HG03039 (cell line): ENCODE data around the gene SORL1.
"Not testable (repeated sequence)": the region's sequence is repeated elsewhere in the genome, so short reads cannot be mapped to it uniquely, and the experiment has no call there.

Experiments used
- ATAC-seq: cut with Tn5 transposase; IDR thresholded peaks from one replicate; pipeline ENCODE4 v1.9.1; 2021; ENCODE audit warnings: mild to moderate bottlenecking, moderate library complexity; ENCODE audit not compliant: unreplicated experiment

The SORL1 gene

DNA sequence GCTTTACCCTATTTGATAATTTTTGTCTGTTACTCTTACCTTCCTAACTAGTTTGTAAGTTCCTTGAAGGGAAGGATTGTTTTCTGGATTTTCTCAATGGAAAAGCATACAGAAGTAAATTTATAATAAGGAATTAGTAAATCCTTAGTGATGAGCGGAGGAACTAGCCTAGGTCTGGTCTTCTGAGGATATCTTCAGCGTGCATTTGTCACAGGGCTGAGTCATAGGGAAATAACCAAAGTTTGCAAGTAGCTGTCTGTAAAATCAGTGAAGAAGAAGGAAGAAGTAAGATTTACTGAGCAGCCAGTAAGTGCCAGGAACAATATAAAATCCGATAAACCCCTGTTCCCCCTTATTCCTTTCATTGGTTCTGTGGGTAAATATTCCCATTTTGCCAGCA lies 163.4 kb downstream of the SORL1 start:
- ATAC-seq, result no peak

DNA sequence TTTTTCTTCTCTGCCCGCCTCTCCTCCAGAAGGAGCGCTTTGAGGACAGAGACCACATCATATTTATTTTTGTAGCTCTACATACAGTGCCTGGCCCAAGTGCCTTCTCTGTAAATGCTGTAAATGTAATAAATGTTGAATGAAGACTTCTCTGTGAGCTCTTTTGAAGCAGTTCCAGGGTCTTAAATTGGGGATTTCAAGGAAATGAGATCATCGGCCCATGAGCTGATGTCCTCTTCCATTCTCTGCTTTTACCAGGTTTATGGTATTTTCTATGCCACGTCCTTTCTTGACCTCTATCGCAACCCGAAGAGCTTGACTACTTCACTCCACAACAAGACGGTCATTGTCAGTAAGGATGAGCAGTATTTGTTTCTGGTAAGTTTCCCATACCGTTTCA lies 166.4 kb downstream of the SORL1 start:
- ATAC-seq, result no peak

GRCh38 chr11:121625777-121626506 lies 173.8 kb downstream of the SORL1 start:
- no peak for ATAC-seq

- ATAC-seq, result no peak
Observed at GRCh38 chr11:121626507-121626875, 174.4 kb downstream of the SORL1 start.

DNA sequence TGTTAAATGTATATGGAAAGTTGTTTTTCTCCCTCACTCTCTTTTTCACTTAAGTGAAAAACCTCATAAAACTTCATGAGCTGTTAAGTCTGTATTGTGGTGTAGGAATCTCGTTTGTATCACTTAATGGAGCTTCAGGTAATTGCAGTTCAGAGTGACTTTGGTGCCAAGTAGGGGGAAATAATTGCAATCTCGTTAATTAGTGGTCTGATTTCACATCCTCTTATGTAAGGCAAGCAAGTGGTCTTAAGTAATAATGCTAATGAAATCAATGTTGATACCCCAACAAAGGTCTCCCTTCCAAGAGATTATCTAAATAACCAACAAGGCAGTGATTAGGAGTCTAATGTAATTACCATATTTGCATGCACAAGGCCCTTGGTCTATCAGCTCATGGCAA lies 174.9 kb downstream of the SORL1 start:
- ATAC-seq, result no peak

- no peak for ATAC-seq
Observed at GRCh38 chr11:121630041-121630440, 177.9 kb downstream of the SORL1 start.

GRCh38 chr11:121631456-121631855 lies 179.3 kb downstream of the SORL1 start:
- no peak for ATAC-seq

DNA sequence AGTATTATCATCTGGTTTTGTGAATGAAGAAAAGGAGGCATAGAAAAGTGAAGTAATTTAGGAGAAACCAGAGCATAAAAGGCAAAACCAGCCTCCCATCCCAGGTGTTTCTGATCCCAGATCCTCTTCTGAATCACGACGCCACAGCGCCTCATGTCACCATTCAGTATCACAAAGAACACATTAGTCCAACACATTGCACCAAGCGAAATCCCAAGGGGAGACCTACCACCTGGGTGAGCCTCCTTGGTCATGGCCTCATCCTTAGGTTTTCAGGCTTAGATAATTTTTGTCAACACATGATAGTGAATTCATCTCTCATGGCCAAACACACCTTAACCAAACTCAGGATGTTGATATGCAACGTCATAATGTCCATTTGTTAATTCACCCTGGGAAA lies 182.2 kb downstream of the SORL1 start:
- no peak for ATAC-seq

DNA sequence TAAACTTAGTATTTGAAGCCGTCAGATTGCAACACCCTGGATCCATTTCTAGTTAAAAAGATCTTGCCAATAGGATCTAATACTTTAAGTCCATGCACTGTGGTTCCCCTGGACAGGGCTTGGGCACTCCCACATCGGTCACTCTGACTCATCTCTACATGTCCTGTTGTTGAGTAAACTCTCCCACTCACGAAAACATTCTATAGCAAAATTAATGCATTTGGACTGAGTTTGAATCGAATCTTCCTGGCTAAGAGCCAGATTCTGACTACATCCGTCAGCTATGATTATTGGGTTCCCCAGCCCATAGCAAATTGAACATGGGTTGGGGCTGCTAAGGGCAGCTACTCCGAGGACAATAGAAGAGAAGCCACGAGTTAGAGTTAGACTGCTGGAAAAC lies 182.8 kb downstream of the SORL1 start:
- no peak for ATAC-seq

DNA sequence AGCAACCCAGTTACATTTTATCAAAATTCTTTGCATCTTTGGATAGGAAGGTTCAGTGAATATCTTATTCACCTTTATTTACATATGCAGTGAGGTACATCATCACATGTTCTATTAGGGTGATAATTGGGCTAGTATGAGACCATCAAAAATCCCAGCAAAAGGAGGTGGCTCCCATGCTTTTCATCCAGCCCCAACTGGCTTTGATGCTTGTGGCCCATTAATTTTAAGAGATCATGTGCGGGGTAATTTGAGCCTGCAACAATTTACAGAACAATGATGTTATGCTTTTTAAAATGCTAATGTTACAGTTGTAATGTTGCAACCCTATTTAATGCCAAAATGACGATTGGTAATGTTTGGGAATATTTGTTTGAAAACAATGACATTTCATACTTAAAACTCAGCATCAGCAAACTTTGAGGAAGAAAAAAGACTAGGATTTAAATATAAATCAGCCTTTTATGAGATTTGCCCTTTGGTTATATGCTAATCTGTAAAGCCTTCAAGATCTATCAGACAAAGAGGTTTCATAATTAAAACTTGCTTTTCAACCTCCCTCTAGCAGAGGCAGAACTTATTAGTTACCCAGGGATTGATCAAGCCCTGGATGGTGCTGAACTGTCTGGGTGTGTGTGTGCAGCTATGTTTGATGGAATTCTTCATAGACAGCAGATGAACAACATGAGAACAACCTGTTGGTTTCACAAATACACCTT lies 184.1 kb downstream of the SORL1 start:
- no peak for ATAC-seq

GRCh38 chr11:121636800-121637176 lies 184.7 kb downstream of the SORL1 start:
- no peak for ATAC-seq

- not testable (repeated sequence) for ATAC-seq
Observed at GRCh38 chr11:121637587-121637986, 185.5 kb downstream of the SORL1 start.

DNA sequence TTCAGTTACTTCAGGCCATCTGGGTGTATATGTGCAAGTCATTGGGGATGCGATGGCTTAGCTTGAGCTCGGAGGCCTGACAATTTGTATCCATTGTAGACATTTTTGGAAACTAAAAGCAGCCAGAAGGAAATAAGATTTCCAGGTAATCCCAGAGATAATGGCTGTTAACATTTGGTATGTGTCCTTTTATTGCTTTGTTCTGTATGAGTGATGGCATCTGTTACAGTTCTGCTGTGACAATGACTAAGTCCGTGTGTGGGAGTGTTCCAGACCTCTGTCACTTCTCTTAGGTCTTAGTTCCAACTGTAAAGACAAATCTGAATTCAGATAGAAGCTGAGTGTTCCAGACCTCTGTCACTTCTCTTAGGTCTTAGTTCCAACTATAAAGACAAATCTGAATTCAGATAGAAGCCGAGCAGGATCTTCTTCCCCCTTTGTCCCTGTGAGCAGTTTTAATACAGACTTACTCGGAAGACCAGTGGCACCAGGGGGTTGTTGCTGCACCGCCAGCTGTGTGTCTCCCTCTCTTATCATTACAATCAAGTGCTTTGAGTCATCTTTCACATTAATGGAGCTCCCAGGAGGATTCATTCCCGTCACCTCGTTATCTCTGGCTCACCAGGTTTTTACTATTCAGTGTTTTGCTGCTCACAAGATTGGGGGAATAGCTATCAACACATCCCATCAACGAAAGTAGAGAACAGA lies 191.5 kb downstream of the SORL1 start:
- ATAC-seq, result no peak

GRCh38 chr11:121644187-121644512 lies 192.0 kb downstream of the SORL1 start:
- ATAC-seq, result no peak

- ATAC-seq, result no peak
Observed at GRCh38 chr11:121645001-121645400, 192.9 kb downstream of the SORL1 start.

- ATAC-seq, result no peak
Observed at GRCh38 chr11:121645596-121645995, 193.5 kb downstream of the SORL1 start.

DNA sequence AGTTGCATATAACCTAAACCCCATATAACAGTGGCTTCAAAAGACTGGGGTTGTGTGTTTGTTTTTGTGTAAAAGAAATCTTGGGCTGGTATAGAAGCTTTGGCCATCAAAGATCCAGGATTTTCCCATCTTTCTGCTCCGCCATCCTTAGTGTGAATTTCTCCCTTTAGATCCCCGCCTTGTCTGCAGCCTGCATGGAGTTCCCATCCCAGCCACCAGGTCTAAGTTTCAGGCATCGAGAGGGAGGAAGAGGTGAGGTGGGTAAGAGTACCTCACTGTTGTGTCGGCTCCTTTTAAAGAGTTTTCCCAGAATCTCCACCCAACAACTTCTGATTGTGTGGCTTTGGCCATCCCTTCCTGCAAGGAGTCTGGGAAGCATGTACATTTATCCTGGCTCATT lies 196.2 kb downstream of the SORL1 start:
- no peak for ATAC-seq

- no peak for ATAC-seq
Observed at GRCh38 chr11:121649798-121650197, 197.7 kb downstream of the SORL1 start.

- no peak for ATAC-seq
Observed at GRCh38 chr11:121650351-121651256, 198.5 kb downstream of the SORL1 start.

DNA sequence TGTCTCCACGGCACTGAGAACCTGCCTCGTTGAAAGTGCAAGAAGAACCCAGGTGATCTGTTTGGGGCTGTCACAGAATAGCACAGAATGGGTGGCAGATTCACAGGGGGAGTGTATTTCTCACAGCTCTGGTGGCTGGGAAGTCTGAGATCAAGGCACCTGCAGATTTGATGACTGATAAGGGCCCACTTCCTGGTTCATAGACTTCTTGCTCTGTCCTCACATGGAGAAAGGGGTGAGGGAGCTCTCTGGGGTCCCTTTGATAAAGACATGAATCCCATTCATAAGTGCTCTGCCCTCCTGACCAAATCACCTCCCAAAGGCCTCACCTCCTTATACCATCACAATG lies 199.1 kb downstream of the SORL1 start:
- no peak for ATAC-seq

- no peak for ATAC-seq
Observed at GRCh38 chr11:121652971-121653370, 200.9 kb downstream of the SORL1 start.
